ENCODE results near the gene GLG1.

Gene GLG1

DNA sequence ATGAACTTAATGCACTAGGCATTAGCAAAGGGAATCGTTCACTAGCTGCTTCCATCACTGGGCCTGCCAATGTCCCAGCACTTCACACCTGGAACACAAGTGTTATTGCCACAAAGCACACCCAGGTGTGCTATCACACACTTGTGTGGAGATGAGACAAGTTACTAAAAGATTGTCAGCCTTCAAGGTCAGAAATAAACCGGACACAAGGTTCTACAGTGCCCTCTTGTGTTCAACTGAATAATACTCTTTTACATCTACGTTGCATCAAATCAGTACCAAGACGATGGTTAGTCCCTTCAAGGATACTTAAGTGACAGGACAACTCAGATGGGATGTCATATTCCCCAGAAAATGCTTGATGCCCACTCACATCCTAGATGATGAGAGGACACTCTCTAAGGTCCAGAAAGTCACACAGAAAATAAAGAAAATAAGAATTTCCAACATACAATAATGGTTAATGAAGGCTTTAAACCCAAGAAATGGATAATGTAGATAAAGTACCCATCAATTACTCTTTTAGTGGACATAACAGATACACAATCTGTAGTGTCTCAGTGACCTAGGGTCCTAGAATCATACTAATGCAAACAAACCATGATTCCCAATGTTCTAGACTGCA lies 16.4 kb upstream of the GLG1 start:
- H4K20me1 ChIP-seq (ENCODE audit: insufficient read depth, low read length): 0 out of 2 replicates have a peak, but pooled peaks cover 3% of the 10 kb centered on the region
- H3K9ac ChIP-seq (ENCODE audit: low read length): no peak overlapping the region
- H3K36me3 ChIP-seq (replicated peaks; ENCODE audit: low read depth, low read length): peaks cover 57% of the 10 kb centered on the region
- peaks cover 28% of the 10 kb centered on the region for H3K4me1 ChIP-seq (ENCODE audit: low read length)
- H3K9me3 ChIP-seq (ENCODE audit: insufficient read depth, low read length): no peaks in the 10 kb centered on the region
- no peaks in the 10 kb centered on the region for H3K27me3 ChIP-seq (ENCODE audit: low read depth, low read length)
- no peak overlapping the region; the same call in 1 of the 2 replicates for H3K27ac ChIP-seq (ENCODE audit: low read length)
- no peak overlapping the region for H3K4me2 ChIP-seq (ENCODE audit: low read length)
- H3K79me2 ChIP-seq (ENCODE audit: low read length): peaks cover 27% of the 10 kb centered on the region
- H2AFZ ChIP-seq (ENCODE audit: low read depth, low read length): no peak overlapping the region
- H3K4me3 ChIP-seq (ENCODE audit: low read length): no peak overlapping the region
- TF ChIP-seq, protein P1, sequence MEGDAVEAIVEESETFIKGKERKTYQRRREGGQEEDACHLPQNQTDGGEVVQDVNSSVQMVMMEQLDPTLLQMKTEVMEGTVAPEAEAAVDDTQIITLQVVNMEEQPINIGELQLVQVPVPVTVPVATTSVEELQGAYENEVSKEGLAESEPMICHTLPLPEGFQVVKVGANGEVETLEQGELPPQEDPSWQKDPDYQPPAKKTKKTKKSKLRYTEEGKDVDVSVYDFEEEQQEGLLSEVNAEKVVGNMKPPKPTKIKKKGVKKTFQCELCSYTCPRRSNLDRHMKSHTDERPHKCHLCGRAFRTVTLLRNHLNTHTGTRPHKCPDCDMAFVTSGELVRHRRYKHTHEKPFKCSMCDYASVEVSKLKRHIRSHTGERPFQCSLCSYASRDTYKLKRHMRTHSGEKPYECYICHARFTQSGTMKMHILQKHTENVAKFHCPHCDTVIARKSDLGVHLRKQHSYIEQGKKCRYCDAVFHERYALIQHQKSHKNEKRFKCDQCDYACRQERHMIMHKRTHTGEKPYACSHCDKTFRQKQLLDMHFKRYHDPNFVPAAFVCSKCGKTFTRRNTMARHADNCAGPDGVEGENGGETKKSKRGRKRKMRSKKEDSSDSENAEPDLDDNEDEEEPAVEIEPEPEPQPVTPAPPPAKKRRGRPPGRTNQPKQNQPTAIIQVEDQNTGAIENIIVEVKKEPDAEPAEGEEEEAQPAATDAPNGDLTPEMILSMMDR (IDR thresholded peaks at IDR 0.05; ENCODE audit: low read depth, low read length): peak; percentile 77
- no peak for TF ChIP-seq EZH2phosphoT487 (IDR thresholded peaks at IDR 0.05; ENCODE audit: low read depth)

DNA sequence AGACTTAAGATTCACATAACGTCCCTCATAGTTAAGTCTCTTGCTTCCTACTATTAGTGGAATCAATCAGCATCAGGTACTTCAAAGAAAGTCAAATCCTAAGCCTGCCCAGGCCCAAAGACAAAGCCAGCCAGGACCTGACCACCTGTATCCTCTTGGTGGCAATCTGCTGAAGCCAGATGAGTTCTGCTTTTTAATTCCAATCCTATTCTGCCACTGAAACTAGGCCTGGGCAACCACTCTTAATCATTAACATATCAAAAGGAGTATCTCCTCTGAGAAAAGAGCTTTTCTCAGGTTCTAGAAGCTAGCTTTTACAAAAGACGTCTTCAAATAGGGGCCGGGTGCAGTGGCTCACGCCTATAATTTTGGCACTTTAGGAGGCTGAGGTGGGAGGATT lies 15.1 kb upstream of the GLG1 start:
- Histone ChIP-seq H3K27ac (ENCODE audit: low read length) (no peak overlapping the region), H2AFZ (ENCODE audit: low read depth, low read length) (no peak overlapping the region), H4K20me1 (ENCODE audit: insufficient read depth, low read length) (0 out of 2 replicates have a peak, but pooled peaks cover 3% of the 10 kb centered on the region), H3K36me3 (replicated peaks; ENCODE audit: low read depth, low read length) (peaks cover 53% of the 10 kb centered on the region), H3K4me1 (ENCODE audit: low read length) (peaks cover 15% of the 10 kb centered on the region), H3K27me3 (ENCODE audit: low read depth, low read length) (no peaks in the 10 kb centered on the region), H3K4me3 (ENCODE audit: low read length) (no peak overlapping the region), H3K9me3 (ENCODE audit: insufficient read depth, low read length) (no peaks in the 10 kb centered on the region), H3K79me2 (ENCODE audit: low read length) (peaks cover 20% of the 10 kb centered on the region), H3K9ac (ENCODE audit: low read length) (no peak overlapping the region), H3K4me2 (ENCODE audit: low read length) (no peak overlapping the region)
- TF ChIP-seq EZH2phosphoT487 (IDR thresholded peaks at IDR 0.05; ENCODE audit: low read depth): no peak
- TF ChIP-seq, protein P1 (IDR thresholded peaks at IDR 0.05; ENCODE audit: low read depth, low read length): no peak

DNA sequence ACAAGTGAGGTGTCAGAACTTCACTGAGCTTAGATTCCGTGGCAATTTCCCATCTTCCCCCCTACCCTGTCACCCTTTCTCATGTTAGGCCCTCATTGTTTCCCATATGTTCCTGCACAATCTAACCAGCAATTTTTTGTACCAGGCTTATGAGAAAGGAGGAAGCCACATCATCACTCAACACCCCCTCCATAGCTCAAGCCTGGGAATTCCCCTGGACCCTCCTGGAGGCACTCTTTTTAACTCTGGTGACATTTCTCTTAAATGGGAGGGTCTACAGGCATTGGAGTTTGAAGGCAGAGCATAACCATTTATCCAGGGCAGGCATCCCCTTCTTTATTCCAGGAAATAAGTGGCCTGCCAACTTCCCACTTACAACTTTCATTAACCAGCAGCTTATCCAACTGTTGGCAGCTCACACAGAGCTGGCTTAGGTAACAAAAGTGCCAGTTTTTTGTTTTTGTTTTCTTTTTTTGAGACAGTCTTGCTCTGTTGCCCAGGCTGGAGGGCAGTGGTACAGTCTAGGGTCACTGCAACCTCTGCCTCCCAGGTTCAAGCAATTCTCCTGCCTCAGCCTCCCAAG lies 10.4 kb upstream of the GLG1 start:
- no peak overlapping the region for H3K4me2 ChIP-seq (ENCODE audit: low read length)
- no peak overlapping the region for H2AFZ ChIP-seq (ENCODE audit: low read depth, low read length)
- H3K9ac ChIP-seq (ENCODE audit: low read length): no peak overlapping the region
- H3K4me3 ChIP-seq (ENCODE audit: low read length): no peak overlapping the region
- H3K36me3 ChIP-seq (replicated peaks; ENCODE audit: low read depth, low read length): peaks cover 22% of the 10 kb centered on the region
- H3K9me3 ChIP-seq (ENCODE audit: insufficient read depth, low read length): no peaks in the 10 kb centered on the region
- no peaks in the 10 kb centered on the region for H4K20me1 ChIP-seq (ENCODE audit: insufficient read depth, low read length)
- TF ChIP-seq, protein P1 (IDR thresholded peaks at IDR 0.05; ENCODE audit: low read depth, low read length): no peak
- TF ChIP-seq EZH2phosphoT487 (IDR thresholded peaks at IDR 0.05; ENCODE audit: low read depth): no peak
- no peak overlapping the region for H3K27ac ChIP-seq (ENCODE audit: low read length)
- H3K4me1 ChIP-seq (ENCODE audit: low read length): no peaks in the 10 kb centered on the region
- H3K27me3 ChIP-seq (ENCODE audit: low read depth, low read length): no peaks in the 10 kb centered on the region
- no peaks in the 10 kb centered on the region for H3K79me2 ChIP-seq (ENCODE audit: low read length)

DNA sequence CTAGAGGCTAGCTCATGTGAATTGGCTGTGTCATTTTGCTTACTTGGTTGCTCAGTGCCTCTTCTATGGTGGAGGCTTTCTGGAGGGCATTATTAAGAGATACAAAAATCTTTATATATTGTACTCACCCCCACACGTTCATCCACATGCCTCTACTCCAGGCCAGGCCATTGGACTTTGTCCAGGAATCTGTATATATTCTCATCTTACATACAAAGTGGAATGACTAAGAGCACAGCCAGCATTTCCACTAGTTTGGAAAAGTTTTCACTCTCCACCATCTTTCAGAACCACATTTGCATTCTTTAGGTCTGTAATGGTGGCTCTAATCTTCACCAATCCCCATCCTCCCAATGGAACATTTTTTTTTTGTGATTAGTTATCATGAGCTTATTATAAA lies 4.8 kb upstream of the GLG1 start:
- Histone ChIP-seq H3K27ac (ENCODE audit: low read length) (no peak overlapping the region), H2AFZ (ENCODE audit: low read depth, low read length) (no peak overlapping the region), H3K36me3 (replicated peaks; ENCODE audit: low read depth, low read length) (no peaks in the 10 kb centered on the region), H3K79me2 (ENCODE audit: low read length) (peaks cover 2% of the 10 kb centered on the region), H3K4me2 (ENCODE audit: low read length) (no peak overlapping the region), H3K4me3 (ENCODE audit: low read length) (no peak overlapping the region), H3K9ac (ENCODE audit: low read length) (no peak overlapping the region), H3K9me3 (ENCODE audit: insufficient read depth, low read length) (no peaks in the 10 kb centered on the region), H4K20me1 (ENCODE audit: insufficient read depth, low read length) (no peaks in the 10 kb centered on the region), H3K4me1 (ENCODE audit: low read length) (peaks cover 4% of the 10 kb centered on the region; the same call in 1 of the 2 replicates), H3K27me3 (ENCODE audit: low read depth, low read length) (no peaks in the 10 kb centered on the region)
- TF ChIP-seq EZH2phosphoT487 (IDR thresholded peaks at IDR 0.05; ENCODE audit: low read depth): no peak
- TF ChIP-seq, protein P1 (IDR thresholded peaks at IDR 0.05; ENCODE audit: low read depth, low read length): no peak
